Esophagus squamous epithelium (tissue), 5 donors: Measurements from ENCODE around the gene LEKR1. TPM values are rescaled to one million over a fixed set of nuclear protein-coding genes. Genes with fewer than 3 reads are reported as not detected.

Source experiments
- DNase-seq: peaks from one replicate; lab custom pipeline; 2025; lab: John Stamatoyannopoulos, UW
- H3K27ac ChIP-seq, 4 donors: fragments of 200-600 bp; sonication (generic); one replicate each; pipeline ENCODE4 v1.5.1; 2016 to 2019; ENCODE audit warnings: mild to moderate bottlenecking in 1 of 4
- H3K27me3 ChIP-seq, 4 donors: fragments of 200-600 bp; sonication (generic); 1 replicate in 3 of 4; 2 replicates in 1 of 4; pipeline versions ENCODE4 v1.5.1 to v1.6.0; 2017 to 2021; ENCODE audit warnings: antibody characterized with exemption in 1 of 4
- H3K36me3 ChIP-seq, 3 donors: fragments of 200-600 bp; sonication (generic); one replicate each; pipeline ENCODE4 v1.5.1; 2016 to 2019
- H3K4me1 ChIP-seq, 3 donors: fragments of 200-600 bp; sonication (generic); one replicate each; pipeline ENCODE4 v1.5.1; 2017 to 2019
- H3K4me3 ChIP-seq, 4 donors: fragments of 200-600 bp; sonication (generic); 1 replicate in 3 of 4; 2 replicates in 1 of 4; pipeline ENCODE4 v1.5.1; 2016 to 2019; ENCODE audit warnings: mild to moderate bottlenecking in 2 of 4, moderate library complexity in 1 of 4
- H3K9me3 ChIP-seq, 3 donors: fragments of 200-600 bp; sonication (generic); one replicate each; pipeline ENCODE4 v1.5.1; 2016 to 2019
- CTCF ChIP-seq, 6 experiments: fragments of 450-650 bp in 4 of 6; fragments of 200-600 bp in 2 of 6; sonication (generic) in 2 of 6; IDR thresholded peaks; one replicate each; pipeline ENCODE4 v1.5.1; 2016 to 2019; ENCODE audit warnings: antibody characterized with exemption in 6 of 6, mild to moderate bottlenecking in 4 of 6, moderate library complexity in 4 of 6
- POLR2A ChIP-seq, 4 donors: fragments of 450-650 bp; IDR thresholded peaks; one replicate each; pipeline ENCODE4 v1.6.1; 2017; ENCODE audit warnings: antibody characterized with exemption in 4 of 4, mild to moderate bottlenecking in 4 of 4, moderate library complexity in 3 of 4
- WGBS, 2 donors: methylation state at CpG; one replicate each; pipeline ENCODE4 v1.1.5; 2018; 5-methylcytosine and 5-hydroxymethylcytosine counted together
- intact Hi-C: fragments of 100-400 bp; cut with DNase I; formaldehyde crosslinking; loops from one replicate; pipeline ENCODE4 v1.15.0; 2022
- total RNA-seq, 4 donors: library from RNA; depleted of rRNA; stranded (reverse); fragments of >200 nt; gene quantifications; one replicate each; pipeline ENCODE4 v1.1.0, GENCODE V29; 2016
- donor health status: DM: yes; HTN: yes; CAD: no.

LEKR1 gene
- total RNA-seq, 4 donors from 2014 or later = 0.15 to 1.1 (median 0.57) TPM; not detected in 1

DNA sequence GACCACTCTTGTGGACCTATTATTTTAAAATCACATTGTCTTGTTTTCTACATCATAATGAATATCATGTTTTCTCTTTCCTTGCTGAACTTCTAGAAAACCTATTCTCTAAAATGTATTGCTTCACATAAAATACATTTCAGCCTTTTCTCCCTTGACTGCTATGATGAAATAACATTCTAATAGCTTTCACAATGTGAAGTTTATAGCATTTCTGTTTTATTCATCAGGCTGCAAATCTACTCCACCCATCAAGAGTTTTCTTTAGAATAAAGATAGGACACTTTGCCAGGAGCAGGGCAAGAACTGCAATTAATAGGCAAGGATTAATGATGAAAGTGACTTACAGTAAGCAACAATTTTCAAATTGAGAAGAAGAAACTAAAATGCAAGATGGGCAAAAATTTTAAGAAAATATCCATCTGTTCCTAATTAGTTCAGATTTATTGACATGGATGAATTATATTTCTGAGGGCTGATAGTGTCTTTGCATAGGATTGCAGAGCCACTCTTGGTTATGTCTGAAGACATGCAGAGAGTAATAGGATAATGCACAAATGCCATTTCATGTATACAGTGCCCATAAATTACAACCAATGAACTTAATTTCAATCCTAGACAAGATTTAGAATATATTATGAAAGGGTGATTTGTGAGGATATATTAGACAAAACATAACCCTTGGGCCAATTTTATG lies 21.7 kb downstream of the LEKR1 start:
- H3K4me1 ChIP-seq = no peaks in the 10 kb centered on the region
- H3K27me3 ChIP-seq = no peaks in the 10 kb centered on the region
- no peak overlapping the region for H3K27ac ChIP-seq
- DNase-seq = no peak
- no peaks in the 10 kb centered on the region for H3K36me3 ChIP-seq
- TF ChIP-seq POLR2A (IDR thresholded peaks at IDR 0.05) = no peak
- no peak for TF ChIP-seq CTCF (IDR thresholded peaks at IDR 0.05)
- H3K4me3 ChIP-seq = no peak overlapping the region
- intact Hi-C loops = no loop called here
- no peaks in the 10 kb centered on the region for H3K9me3 ChIP-seq

DNA sequence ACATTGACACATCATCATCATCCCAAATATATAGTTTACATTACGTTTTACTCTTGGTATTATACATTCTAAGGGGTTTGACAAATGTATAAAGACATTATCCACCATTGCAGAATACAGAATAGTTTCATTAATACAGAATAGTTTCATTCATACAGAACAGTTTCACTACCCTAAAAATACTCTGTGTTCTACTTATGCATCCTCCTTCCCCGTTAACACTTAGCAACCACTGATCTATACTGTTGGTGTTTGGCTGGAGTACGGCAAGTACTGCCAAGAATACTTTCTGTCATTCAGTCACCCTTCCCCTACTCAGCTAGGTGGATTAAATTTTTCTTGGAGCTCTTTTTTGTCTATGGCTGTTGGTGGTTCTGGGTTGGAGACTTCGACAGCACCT lies 33.4 kb downstream of the LEKR1 start:
- Histone ChIP-seq H3K27ac (no peak overlapping the region), H3K4me3 (no peak overlapping the region), H3K36me3 (no peaks in the 10 kb centered on the region), H3K9me3 (no peaks in the 10 kb centered on the region), H3K4me1 (peaks cover 0 to 5% (median 0%) of the 10 kb centered on the region in 3 donors), H3K27me3 (no peaks in the 10 kb centered on the region)
- WGBS, 2 donors = 81 to 82% methylated on average over 4 of the region's 4 CpGs
- TF ChIP-seq CTCF (IDR thresholded peaks at IDR 0.05) (no peak), POLR2A (IDR thresholded peaks at IDR 0.05) (no peak)
- intact Hi-C loops = no loop called here
- no peak for DNase-seq

DNA sequence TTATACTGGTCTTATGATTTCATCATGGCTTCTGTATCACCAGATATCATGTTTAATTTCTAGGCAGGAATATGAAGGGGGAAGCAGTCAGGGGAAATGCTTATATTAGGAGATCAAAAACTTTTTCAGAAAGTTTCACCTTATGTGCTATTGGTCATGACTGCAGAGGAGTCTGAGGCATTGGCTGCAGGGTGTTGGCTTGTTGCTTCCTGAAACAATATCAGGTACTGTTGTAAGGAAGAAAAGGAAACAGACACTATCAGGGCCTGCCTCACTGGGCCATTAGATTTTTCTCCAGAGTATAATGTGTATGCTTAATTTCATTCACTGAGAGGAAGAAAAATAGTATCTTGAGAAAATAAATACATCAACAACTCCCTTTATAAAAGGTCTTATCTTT lies 34.7 kb downstream of the LEKR1 start:
- DNase-seq = no peak
- Histone ChIP-seq H3K4me1 (peaks cover 0 to 5% (median 0%) of the 10 kb centered on the region in 3 donors), H3K27ac (peak overlapping the region in 2 of 4 donors; percentile 1 to 57), H3K27me3 (no peaks in the 10 kb centered on the region), H3K9me3 (no peaks in the 10 kb centered on the region), H3K4me3 (no peak overlapping the region), H3K36me3 (no peaks in the 10 kb centered on the region)
- intact Hi-C loops = no loop called here
- TF ChIP-seq CTCF (IDR thresholded peaks at IDR 0.05) = no peak
- TF ChIP-seq POLR2A (IDR thresholded peaks at IDR 0.05) = no peak

- intact Hi-C loops = no loop called here
- H3K4me3 ChIP-seq = no peak overlapping the region
Measured at GRCh38 chr3:156862338-156862737, 36.2 kb downstream of the LEKR1 start.

More at GRCh38 chr3:156862338-156862737, 36.2 kb downstream of the LEKR1 start:
- H3K4me1 ChIP-seq = peaks cover 0 to 5% (median 0%) of the 10 kb centered on the region in 3 donors
- no peak for DNase-seq
- no peak overlapping the region for H3K27ac ChIP-seq
- TF ChIP-seq CTCF (IDR thresholded peaks at IDR 0.05) (no peak), POLR2A (IDR thresholded peaks at IDR 0.05) (no peak)
- WGBS, 2 donors = 53 to 64% methylated on average over 2 of the region's 2 CpGs
- H3K27me3 ChIP-seq = no peaks in the 10 kb centered on the region
- no peaks in the 10 kb centered on the region for H3K9me3 ChIP-seq
- H3K36me3 ChIP-seq = no peaks in the 10 kb centered on the region
